HepG2 (cell line): ENCODE results near the gene TOR1A. TPM values are rescaled to one million over a fixed set of nuclear protein-coding genes. Genes with fewer than 3 reads are reported as not detected.

ENCODE experiments used
- AGO1 ChIP-seq: fragments of 200-400 bp; formaldehyde crosslinking; IDR thresholded peaks from 2 replicates; pipeline ENCODE4 v1.6.1; 2017; ENCODE audit warnings: mild to moderate bottlenecking, low read depth, low read length, moderate library complexity; ENCODE audit not compliant: poor library complexity, severe bottlenecking
- HNF4A ChIP-seq: sonication (generic); formaldehyde crosslinking; IDR thresholded peaks from 2 replicates; pipeline ENCODE4 v1.4.0; 2020; ENCODE audit warnings: missing genetic modification reagents
- IRF9 ChIP-seq: sonication (generic); formaldehyde crosslinking; IDR thresholded peaks from 2 replicates; pipeline ENCODE4 v1.8.0; 2022; ENCODE audit warnings: missing genetic modification reagents, mild to moderate bottlenecking, borderline replicate concordance
- KMT2B ChIP-seq: IDR thresholded peaks from 2 replicates; pipeline ENCODE4 v1.6.1; 2016; ENCODE audit warnings: missing genetic modification reagents, missing compliant biosample characterization
- PAF1 ChIP-seq: IDR thresholded peaks from 2 replicates; pipeline ENCODE4 v1.6.1; 2016; ENCODE audit warnings: missing genetic modification reagents, missing compliant biosample characterization
- RBM22 ChIP-seq: fragments of 200-400 bp; formaldehyde crosslinking; optimal IDR thresholded peaks from 2 replicates; pipeline ENCODE3; 2017; ENCODE audit warnings: mild to moderate bottlenecking, low read length, moderate library complexity
- SRSF1 ChIP-seq: fragments of 200-400 bp; formaldehyde crosslinking; optimal IDR thresholded peaks from 2 replicates; pipeline ENCODE3; 2017; ENCODE audit warnings: mild to moderate bottlenecking, low read depth, low read length, moderate library complexity
- ZBTB21 ChIP-seq: sonication (generic); formaldehyde crosslinking; IDR thresholded peaks from 2 replicates; pipeline ENCODE4 v1.4.0; 2020; ENCODE audit warnings: missing genetic modification reagents
- ZHX2 ChIP-seq, 2 experiments: sonication (generic) in 1 of 2; formaldehyde crosslinking in 1 of 2; IDR thresholded peaks; 2 replicates each; pipeline versions ENCODE4 v1.6.1 to v1.9.0; 2014 to 2022; ENCODE audit warnings: antibody characterized with exemption in 1 of 2, borderline replicate concordance in 1 of 2, inconsistent platforms in 1 of 2, low read depth in 1 of 2, missing genetic modification reagents in 1 of 2
- ZNF230 ChIP-seq: sonication (generic); formaldehyde crosslinking; IDR thresholded peaks from 2 replicates; pipeline ENCODE4 v1.4.0; 2020; ENCODE audit warnings: mild to moderate bottlenecking, missing genetic modification reagents
- ZNF329 ChIP-seq: sonication (generic); formaldehyde crosslinking; IDR thresholded peaks from 2 replicates; pipeline ENCODE4 v1.9.0; 2021; ENCODE audit warnings: low read depth, mild to moderate bottlenecking, missing genetic modification reagents
- ZNF451 ChIP-seq: sonication (generic); formaldehyde crosslinking; IDR thresholded peaks from 2 replicates; pipeline ENCODE4 v1.5.0; 2020; ENCODE audit warnings: mild to moderate bottlenecking, missing genetic modification reagents
- ZNF614 ChIP-seq: IDR thresholded peaks from 2 replicates; pipeline ENCODE4 v1.6.1; 2018; ENCODE audit warnings: missing biosample characterization, missing genetic modification reagents, inconsistent platforms, borderline replicate concordance
- ZNF616 ChIP-seq: sonication (generic); formaldehyde crosslinking; IDR thresholded peaks from 2 replicates; pipeline ENCODE4 v1.5.0; 2020; ENCODE audit warnings: low read depth, mild to moderate bottlenecking, missing genetic modification reagents
- ZNF652 ChIP-seq: IDR thresholded peaks from 2 replicates; pipeline ENCODE4 v1.6.1; 2016; ENCODE audit warnings: low read depth, borderline replicate concordance
- ZNF710 ChIP-seq: sonication (generic); formaldehyde crosslinking; IDR thresholded peaks from 2 replicates; pipeline ENCODE4 v1.5.0; 2020; ENCODE audit warnings: mild to moderate bottlenecking, missing genetic modification reagents, borderline replicate concordance
- ZNF746 ChIP-seq: sonication (generic); formaldehyde crosslinking; IDR thresholded peaks from 2 replicates; pipeline ENCODE4 v1.8.0; 2022; ENCODE audit warnings: mild to moderate bottlenecking, missing genetic modification reagents
- ZNF784 ChIP-seq: sonication (generic); formaldehyde crosslinking; IDR thresholded peaks from 2 replicates; pipeline ENCODE4 v1.5.1; 2020; ENCODE audit warnings: missing genetic modification reagents, mild to moderate bottlenecking, borderline replicate concordance
- ZNF879 ChIP-seq: sonication (generic); formaldehyde crosslinking; IDR thresholded peaks from 2 replicates; pipeline ENCODE4 v1.8.1; 2023; ENCODE audit warnings: missing genetic modification reagents
- polyA plus RNA-seq, 8 experiments: library from polyadenylated mRNA; depleted of rRNA in 3 of 8; stranded (reverse) in 7 of 8; unstranded in 1 of 8; fragments of >200 nt; fragmentation: Illumina TruSeq in 4 of 8; extraction: Trizol in 4 of 8; gene quantifications; 2 replicates each; pipeline versions ENCODE4 v1.2.1 to v1.2.3, GENCODE V29; 2011 to 2016; ENCODE audit warnings: low read depth in 4 of 8, missing spikeins in 1 of 8, mixed read lengths in 1 of 8; ENCODE audit not compliant: insufficient read depth in 1 of 8
- total RNA-seq, 5 experiments: library from RNA; depleted of rRNA; stranded (reverse); fragments of >200 nt; fragmentation: Illumina TruSeq; extraction: Trizol; gene quantifications; 2 replicates each; pipeline ENCODE4 v1.2.3, GENCODE V29; 2016; ENCODE audit warnings: low read depth in 1 of 5

TOR1A gene
- total and polyA plus RNA-seq, 2 of the 13 experiments (the other 11 are each of a cell fraction or from before 2014, with no cell fraction given) = 31.6 to 41.4 TPM

- TF ChIP-seq ZHX2 (IDR thresholded peaks at IDR 0.05; ENCODE audit: low read depth) = peak; percentile 91
- no peak for TF ChIP-seq ZHX2 (CRISPR knock-in tag; IDR thresholded peaks at IDR 0.05; ENCODE audit: borderline replicate concordance)
- TF ChIP-seq ZNF710 (CRISPR knock-in tag) = no peak
- TF ChIP-seq IRF9 (CRISPR knock-in tag) = peak; percentile 73; the same call in 1 of the 2 replicates
- no peak for TF ChIP-seq PAF1 (CRISPR knock-in tag)
- no peak for TF ChIP-seq ZNF652
- no peak for TF ChIP-seq ZBTB21
- no peak for TF ChIP-seq RBM22
- no peak; the same call in 1 of the 2 replicates for TF ChIP-seq ZNF784 (CRISPR knock-in tag)
- TF ChIP-seq HNF4A (CRISPR knock-in tag) = no peak
- TF ChIP-seq KMT2B (CRISPR knock-in tag) = peak; percentile 46; the same call in 1 of the 2 replicates
- no peak for TF ChIP-seq SRSF1
- no peak for TF ChIP-seq ZNF616 (CRISPR knock-in tag)
- no peak for TF ChIP-seq ZNF746 (CRISPR knock-in tag)
- no peak for TF ChIP-seq ZNF451
- TF ChIP-seq AGO1 = no peak
- TF ChIP-seq ZNF329 = 0 out of 2 replicates have a peak, but pooled peaks have one; percentile 61
- TF ChIP-seq ZNF230 = 0 out of 2 replicates have a peak, but pooled peaks have one; percentile 67
- no peak for TF ChIP-seq ZNF879 (CRISPR knock-in tag)
- TF ChIP-seq ZNF614 (CRISPR knock-in tag) = peak; percentile 60; the same call in 1 of the 2 replicates
These were observed 20.9 kb downstream of the TOR1A start, which contains the start of gene TOR1B (continued) for GRCh38 chr9:129802833-129803675.
